Medulla oblongata (tissue), 1 donor: ENCODE measurements around the gene AMOTL1.

ENCODE experiments used
- DNase-seq: peaks from one replicate; pipeline ENCODE4 v3.0.0-alpha.2; 2015; ENCODE audit errors: extremely low spot score

Gene AMOTL1

GRCh38 chr11:94815705-94816344, 47.7 kb downstream of the AMOTL1 start:
- DNase-seq: no peak

- no peak for DNase-seq
Observed at GRCh38 chr11:94820480-94820879, 52.3 kb downstream of the AMOTL1 start.

DNA sequence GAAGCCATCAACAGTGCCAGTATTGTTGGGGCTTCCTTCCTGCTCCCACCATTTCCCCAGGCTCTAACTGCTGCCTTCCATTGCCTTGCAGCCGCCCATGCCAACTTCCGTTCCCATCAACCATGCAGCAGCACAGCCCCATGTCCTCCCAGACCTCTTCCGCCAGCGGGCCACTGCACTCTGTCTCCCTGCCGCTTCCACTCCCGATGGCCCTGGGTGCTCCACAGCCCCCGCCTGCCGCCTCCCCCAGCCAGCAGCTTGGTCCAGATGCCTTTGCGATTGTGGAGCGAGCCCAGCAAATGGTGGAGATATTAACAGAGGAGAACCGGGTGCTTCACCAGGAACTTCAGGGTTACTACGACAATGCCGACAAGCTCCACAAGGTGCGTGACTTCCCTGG, 53.3 kb downstream of the AMOTL1 start:
- no peak for DNase-seq

DNA sequence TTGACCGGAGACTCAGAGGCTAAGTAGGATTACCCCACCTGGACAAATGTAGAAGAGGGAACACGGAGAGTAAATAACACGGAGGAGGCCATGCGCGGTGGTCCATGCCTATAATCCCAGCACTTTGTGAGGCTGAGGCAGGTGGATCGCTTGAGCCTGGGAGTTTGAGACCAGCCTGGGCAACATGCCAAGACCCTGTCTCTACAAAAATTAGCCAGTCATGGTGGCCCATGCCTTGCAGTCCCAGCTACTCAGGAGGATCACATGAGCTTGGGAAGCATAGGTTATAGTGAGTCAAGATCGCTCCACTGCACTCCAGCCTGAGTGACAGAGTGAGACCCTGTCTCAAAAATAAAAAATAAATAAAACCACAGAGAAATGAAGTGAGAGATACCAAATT, 53.9 kb downstream of the AMOTL1 start:
- no peak for DNase-seq

DNA sequence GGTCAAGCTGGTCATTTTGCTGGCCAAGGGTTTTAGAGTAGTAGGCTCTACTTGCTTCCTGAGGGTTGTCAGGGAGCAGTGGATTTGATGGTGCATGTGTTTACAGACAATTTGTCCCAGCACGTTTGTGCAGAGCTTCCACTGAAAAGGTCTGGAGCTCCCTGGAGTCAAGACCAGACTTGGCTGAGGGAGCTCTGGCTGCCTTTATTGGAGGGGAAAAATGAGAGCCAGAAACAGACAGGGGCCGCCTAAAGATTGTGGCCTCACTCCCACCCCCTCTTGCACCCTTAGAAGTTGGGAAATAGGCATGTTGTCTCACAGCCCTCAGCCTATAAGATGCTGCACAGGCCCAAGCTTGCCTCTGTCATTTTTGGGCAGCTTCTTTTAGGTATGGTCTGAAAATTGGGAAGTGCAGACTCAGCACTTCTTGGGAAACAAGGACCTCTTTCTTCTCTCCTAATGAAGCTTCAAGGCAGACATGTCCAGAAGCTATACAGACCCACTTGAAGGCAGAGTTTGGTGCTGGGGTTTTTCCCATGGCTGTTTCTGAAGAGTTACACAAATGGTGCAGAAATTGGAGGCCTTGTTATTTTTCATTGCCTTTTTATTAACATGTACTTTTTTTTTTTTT, 55.1 kb downstream of the AMOTL1 start:
- no peak for DNase-seq

- no peak for DNase-seq
Observed at GRCh38 chr11:94825031-94825430, 56.9 kb downstream of the AMOTL1 start.

GRCh38 chr11:94825481-94825880, 57.3 kb downstream of the AMOTL1 start:
- no peak for DNase-seq

DNA sequence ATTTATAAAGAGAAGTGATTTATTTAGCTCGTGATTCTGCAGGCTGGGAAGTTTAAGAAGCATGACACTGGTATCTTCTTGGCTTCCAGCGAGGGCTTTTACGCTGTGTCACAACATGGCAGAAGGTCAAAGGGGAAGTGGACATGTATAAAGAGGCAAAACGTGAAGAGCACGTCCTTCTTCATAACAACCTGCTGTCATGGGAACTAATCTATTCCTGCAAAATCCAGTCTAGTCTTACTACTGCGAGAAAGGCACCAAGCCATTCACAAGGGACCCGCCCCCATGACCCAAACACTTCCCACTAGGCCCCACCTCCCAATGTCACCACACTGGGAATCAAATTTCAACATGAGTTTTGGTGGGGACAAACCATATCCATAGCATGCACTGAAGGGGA, 58.3 kb downstream of the AMOTL1 start:
- DNase-seq: no peak

- DNase-seq: no peak
Observed at GRCh38 chr11:94828088-94828487, 59.9 kb downstream of the AMOTL1 start.

DNA sequence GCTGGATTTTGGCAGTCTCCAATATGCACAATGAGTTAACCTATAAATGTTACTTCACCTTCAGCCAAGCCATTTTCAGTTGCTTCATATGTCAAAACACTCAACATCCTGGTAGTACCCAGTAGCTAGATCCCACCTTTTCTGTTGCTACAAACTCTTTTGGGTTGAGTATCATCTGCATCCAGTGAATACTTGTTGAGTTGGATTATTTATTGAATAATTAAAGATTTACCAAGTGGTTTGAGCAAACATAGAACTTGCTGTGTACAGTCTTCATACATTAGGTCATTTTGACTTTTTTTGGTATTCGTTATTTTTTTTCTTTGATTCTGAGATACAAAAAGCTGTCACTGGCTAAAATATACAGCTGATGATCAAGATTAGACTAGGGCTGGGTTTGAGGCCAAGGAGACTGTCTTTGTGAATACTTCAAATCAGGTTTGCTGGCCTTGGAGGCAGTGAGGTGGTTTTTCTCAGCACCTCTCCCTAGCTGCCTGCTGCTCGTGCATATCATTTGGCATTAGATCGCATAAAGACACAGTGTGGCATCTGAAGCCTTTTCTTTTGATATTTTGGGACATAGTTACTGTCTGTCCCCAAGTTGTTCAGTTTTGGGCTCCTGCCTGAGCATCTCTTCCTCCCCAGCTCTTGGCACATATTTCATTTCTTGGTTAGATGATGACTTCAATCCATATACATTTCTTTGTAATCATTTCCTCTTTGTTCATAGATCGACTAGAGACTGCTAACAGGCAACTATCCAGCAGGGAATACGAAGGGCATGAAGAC, 62.8 kb downstream of the AMOTL1 start:
- no peak for DNase-seq

DNA sequence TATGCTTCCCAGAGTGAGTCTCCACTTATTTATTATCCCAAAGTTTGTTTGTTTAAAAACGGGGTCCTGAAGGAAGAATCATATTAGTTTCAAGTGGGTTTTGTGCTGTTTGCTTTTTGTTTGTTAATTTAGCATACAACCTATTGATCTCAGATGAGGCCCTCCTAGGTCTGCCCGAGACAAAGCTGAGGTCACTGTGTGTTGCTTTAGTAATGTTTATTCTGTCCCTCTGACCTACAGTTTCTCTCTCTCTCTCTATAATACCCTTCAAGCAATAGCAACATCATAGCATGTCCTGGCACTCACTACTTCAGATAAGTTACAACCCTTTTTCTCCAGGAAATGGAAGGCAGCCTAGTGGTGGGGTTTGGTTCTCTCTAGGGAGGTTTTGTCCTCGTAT, 63.4 kb downstream of the AMOTL1 start:
- DNase-seq: no peak

DNA sequence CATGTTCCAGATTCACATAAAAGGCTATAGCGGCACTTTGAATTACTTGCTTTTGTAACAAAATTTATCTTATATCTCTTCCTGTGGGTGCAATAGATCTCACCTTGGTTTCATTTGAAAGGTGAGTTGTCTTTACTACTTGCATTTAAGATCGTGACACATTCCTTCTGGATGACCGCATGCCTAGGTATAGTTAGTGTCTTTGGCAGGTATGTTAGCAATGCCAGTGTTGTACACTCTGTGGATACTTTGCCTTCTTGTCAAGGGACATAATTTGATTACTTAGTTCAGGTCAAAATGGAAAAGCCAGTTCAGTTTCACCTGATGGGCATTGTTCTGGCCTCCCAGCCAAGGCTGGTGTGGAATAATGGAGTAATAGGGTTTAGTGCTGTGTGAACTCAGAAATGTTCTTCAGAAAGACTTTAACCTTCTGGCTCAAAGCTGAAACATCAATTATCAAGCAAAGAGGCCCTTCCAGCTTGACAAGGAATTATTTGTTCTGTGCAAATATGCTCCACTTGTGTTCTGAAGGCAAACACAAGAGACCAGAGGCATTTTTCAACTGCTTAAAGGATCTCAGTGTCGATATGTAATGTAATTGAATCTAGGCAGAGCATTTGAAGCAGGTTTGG, 64.6 kb downstream of the AMOTL1 start:
- no peak for DNase-seq

- DNase-seq: no peak
Observed at GRCh38 chr11:94834911-94835593, 66.9 kb downstream of the AMOTL1 start.

DNA sequence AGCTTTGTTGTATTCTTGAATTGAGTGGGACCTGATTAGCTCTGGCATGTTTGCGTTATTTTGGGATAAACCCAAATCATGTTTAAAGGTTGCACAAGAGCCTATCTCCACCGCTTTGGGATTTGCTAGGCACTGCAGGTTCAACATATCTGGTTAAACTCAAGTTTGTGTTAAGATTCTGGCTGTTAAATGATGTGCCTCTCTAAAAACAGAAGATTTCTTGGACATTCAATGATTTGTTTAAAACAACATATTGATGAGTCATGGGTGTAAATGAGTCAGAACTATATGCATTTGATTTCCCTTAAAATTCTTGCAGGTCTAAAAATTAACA, 67.4 kb downstream of the AMOTL1 start:
- DNase-seq: no peak

- no peak for DNase-seq
Observed at GRCh38 chr11:94837317-94837716, 69.2 kb downstream of the AMOTL1 start.

DNA sequence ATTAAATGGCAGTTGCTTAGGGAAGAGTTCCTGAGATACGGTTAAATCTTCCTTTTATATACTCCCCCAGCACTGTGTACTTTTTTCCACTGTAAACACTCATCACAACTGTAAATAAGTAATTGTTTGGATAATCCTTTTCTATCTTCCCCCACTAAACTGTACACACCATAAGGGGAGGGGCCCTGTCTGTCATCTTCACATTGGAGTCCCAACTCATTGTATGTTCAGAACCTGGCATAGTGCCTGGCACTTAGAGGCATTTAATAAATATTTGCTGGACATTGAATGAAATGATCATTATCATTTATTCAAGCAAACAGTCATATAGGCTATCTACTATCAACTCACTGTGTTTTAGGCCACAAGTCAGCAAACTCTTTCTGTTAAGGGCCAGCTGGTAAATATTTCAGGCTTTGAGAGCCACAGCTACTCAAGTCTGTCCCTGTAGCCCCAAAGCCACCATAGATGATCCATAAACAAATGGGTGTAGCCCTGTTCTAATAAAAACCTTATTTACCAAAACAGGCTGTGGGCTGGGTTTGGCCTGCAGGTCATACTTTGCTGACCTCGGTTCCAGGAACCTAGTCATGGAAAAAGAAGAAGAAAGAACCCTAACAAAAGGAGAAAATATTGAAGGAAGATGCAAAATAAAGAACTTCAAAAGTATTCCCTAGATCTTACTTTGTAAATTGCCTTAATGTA, 70.0 kb downstream of the AMOTL1 start:
- no peak for DNase-seq

- DNase-seq: no peak
Observed at GRCh38 chr11:94840209-94840608, 72.1 kb downstream of the AMOTL1 start.

GRCh38 chr11:94844031-94844430, 75.9 kb downstream of the AMOTL1 start:
- no peak for DNase-seq

DNA sequence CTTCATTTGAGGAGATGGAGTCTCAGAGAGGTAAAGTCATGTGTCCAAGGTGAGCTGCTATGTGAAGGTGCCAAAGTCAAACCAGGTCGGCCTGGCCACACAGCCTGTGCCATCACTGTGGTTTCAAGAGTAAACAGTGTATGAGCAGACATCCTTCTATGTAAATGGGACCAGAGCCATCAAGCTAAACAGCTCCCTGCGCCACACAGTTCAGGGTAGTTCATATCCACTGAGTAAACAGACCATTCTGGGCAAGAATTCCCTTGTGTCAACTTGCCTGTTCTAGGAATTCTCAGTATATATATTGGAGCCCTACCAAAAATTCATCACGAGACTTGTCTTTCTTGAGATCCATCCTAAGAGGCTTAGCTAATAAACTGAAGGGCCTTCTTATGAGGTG, 77.5 kb downstream of the AMOTL1 start:
- DNase-seq: no peak

GRCh38 chr11:94849839-94850238, 81.7 kb downstream of the AMOTL1 start:
- DNase-seq: no peak

GRCh38 chr11:94851864-94852636, 83.9 kb downstream of the AMOTL1 start:
- no peak for DNase-seq
